Activated T-cell treated with anti-CD3 and anti-CD28 coated beads for 1 hour (primary cell): ENCODE measurements around the gene SMARCB1.
A peak's percentile ranks its signal among the peaks of the same experiment; 100 is the strongest.

Source experiments
- DNase-seq: peaks from one replicate; pipeline ENCODE4 v3.0.0-alpha.2; 2020; ENCODE audit warnings: low read depth

SMARCB1 gene

DNA sequence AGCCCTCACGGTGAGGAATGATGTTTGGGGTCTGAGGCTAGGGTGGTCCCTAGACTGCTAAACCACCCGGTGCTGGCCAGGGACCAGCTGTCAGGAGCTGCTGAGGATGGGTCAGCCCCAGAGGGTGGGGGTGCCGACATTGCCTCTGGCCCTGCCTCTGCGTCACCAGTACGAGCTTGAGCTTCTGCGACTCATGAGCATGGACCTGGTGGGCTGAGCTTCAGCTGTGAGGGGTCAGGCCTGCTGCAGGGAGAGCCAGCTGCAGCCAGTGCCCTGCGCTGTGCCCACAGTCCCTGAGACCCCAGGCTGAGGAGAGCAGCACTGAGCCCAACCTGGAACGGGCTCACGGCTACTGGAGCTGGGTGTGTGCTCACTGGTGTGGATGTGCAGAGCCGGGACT, 45.0 kb downstream of the SMARCB1 start:
- no peak for DNase-seq

GRCh38 chr22:23832226-23833016, 45.7 kb downstream of the SMARCB1 start:
- no peak for DNase-seq

DNA sequence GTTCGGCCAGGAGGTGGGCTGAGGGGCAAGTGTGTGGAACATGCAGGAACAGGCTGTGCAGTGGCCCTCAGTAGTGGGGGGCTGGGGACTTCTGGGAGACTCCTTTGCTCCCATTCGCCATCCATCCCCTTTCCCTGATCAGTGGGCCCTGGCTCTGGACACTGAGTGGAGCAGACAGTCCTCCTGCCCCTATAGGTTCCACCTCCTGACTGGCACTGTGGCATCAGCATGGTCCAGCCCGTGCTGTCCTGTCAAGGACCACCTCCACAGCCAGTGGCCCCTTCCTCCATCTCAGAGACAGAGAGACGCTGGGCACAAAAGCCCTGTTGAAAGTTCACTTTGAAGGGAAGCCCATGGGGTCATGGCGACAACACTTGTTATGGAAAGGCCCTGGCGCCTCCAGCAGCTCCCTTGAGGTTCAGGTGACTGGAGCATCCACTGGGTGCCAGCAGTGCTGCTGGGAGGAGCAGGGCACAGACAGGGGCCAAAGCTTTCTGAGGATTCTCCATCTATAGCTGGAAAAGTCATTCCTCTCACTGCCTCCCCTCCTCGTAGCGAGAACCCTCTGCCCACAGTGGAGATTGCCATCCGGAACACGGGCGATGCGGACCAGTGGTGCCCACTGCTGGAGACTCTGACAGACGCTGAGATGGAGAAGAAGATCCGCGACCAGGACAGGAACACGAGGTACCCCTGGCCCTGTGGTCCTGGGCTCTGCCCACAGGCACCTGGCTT, 46.4 kb downstream of the SMARCB1 start:
- no peak for DNase-seq

DNA sequence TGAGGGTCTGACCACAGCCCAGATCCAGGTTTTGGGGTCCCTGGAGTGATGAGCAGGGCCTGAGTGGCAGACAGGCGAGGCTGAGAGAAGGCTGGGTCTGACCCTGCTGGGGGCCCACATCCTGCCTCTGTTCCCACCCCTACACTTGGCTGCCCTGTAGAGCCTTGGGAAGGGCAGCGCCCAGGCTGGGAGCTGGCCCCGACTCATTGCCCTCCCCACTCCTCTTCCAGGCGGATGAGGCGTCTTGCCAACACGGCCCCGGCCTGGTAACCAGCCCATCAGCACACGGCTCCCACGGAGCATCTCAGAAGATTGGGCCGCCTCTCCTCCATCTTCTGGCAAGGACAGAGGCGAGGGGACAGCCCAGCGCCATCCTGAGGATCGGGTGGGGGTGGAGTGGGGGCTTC, 47.1 kb downstream of the SMARCB1 start:
- no peak for DNase-seq

DNA sequence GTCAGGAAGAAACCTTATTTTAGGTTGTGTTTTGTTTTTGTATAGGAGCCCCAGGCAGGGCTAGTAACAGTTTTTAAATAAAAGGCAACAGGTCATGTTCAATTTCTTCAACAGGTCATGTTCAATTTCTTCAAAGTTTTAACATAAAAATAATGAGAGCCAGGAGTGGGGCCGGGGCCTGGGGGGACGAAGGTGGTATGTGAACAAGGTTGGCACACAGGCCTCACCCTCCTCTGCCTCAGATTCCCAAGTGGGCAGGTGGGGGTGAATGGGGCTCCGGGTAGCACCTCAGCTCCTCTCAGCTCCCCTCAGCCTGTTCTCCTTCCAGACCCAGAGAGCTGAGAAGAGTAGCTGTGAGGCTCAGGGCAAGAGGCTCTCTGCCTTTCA, 47.6 kb downstream of the SMARCB1 start:
- DNase-seq: no peak

DNA sequence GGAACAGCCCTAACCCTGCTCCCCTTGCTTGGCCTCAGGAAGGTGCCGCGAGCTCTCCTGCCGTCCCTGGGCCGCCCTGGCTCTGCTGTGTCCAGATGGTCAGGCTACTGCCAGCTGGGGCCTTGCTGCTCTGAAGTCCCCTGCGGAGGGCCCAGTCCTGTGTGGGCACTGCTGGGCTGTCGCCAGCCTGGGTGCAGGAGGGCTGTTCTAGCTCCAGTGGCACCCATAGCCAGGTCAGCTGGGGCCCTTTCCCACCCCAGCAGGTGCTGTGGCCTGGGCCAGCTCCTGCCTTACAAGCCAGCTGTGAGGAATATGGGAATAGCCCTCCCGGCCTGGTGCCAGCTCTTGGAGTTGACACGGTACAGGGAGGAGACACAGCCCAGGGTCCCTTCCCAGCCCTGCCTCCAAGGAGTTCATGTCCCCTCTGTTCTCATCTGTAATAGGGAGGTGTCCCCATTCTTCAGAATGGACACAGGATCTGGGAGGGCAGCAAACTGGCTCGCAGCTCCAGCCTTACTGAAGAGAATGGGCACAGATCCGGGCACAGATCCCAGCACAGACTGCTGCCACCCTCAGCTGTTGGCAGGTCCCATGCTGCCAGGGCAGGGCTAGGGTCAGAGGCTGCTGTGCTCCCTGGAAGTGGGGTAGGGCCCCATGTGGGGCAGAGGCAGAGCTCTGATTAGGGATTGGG, 48.2 kb downstream of the SMARCB1 start:
- DNase-seq: no peak

GRCh38 chr22:23835484-23836144, 48.8 kb downstream of the SMARCB1 start:
- no peak for DNase-seq

GRCh38 chr22:23836281-23836680, 49.5 kb downstream of the SMARCB1 start:
- no peak for DNase-seq

GRCh38 chr22:23836692-23837495, 50.1 kb downstream of the SMARCB1 start:
- DNase-seq: no peak

DNA sequence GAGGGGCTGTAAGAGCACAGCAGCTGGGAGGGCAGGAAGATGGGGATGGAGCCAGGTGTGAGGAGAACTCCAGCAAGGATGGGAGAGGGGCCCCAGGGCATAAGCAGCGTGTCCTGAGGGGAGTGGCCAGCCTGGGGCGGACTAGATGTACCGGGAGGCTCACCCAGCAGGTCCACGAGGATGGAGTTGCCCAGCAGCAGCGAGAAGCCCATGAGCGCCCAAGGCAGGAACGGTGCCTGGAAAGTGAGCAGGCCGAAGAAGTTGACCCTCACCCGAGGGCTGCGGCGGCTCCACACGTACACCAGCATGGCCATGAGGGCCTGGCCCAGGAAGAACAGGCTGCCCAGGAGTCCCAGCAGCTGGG, 50.7 kb downstream of the SMARCB1 start:
- no peak for DNase-seq

DNA sequence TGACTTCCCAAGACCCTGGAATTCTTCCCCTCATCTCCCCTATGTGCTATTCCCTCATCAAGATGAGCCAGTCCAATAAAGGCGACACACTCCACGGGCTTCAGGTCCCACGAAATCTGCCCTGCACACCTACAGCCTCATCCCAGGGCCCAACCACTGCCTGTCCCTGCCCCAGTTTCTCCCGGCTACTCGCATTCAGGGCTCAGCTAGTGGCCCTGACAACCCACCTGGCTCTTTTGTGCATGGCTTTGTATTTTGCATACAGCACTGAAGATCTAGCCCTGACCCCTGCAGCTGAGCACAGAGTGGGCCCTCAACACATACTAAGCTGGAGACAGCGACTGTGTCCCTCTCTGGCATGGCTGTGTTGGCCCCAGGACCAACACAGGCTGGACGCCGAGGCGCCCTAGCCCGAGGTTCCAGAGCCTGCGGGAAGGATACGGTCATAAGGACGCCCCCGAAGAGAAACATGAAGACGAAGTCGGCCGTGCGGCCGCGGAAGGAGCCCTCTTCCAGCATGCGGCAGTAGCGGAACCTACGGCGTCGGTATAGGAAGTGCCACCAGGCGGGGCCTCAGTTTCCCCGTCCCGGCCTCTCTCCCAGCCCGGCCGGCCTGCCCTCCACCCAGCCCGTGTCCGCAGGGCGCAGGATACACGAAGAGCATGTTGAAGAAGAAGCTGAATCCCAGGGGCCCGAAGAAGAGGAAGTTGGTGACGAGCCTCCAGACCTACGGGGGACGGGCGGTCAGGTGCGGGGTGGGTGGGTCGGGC, 51.3 kb downstream of the SMARCB1 start:
- no peak for DNase-seq

DNA sequence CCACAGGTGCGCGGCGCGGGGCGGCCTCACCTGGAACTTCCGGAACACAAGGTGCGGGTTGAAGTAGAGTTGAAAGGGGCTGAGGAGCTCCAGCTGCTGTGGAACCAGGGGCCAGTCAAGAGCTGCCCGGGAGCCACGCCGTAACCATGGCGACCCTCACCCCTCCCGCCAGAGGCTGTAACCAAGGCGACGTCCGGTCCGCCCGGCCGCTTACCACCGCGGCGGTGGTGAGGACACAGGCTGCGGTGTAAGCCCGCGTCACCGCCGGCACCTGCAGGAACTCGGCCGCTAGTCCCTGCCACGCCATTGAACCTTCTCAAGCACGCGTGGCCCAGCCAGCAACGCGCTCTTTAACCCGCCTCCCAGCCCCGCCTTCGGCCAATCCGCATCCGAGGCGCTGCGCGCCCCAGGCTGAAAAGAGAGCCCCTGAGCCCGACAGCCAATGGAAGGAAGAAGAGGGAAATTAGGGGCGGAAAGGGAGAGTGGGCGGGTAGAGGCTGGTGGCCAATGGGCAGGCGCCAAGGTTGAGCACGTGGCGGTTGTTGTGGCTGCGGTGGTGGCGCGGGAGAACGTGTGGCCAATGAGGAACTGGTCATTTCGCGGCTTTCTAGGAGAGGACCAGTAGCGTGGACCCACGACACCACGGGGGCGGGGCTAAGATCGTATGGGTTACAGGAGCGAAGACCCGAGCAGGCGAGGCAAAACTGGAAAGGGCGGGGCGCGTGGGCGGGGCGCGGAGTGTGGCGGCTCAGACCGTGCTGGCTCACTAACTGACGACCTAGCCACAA, 52.1 kb downstream of the SMARCB1 start, which contains the start of gene DERL3:
DERL3 (minus strand) TSS at position 326 of the 788 bp plus-strand sequence; CDS start at position 307, 19 bp downstream.
- DNase-seq: peak; percentile 89

DNA sequence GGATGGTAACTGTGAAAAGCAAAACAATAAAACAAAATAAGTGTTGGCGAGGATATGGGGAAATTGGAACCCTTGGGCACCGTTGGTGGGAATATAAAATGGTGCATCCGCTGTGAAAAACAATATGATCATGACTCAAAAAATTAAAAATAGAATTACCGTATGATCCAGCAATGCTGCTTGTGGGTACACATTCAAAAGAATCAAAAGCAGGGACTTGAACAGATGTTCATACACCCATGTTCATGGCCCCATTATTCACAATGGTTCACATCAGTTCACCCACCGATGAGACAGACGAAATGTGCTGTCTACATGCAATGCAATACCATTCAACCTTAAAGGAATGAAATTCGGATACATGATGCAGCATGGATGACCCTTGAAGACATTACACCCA, 53.3 kb downstream of the SMARCB1 start:
- no peak for DNase-seq

GRCh38 chr22:23841292-23841691, 54.5 kb downstream of the SMARCB1 start:
- DNase-seq: no peak

DNA sequence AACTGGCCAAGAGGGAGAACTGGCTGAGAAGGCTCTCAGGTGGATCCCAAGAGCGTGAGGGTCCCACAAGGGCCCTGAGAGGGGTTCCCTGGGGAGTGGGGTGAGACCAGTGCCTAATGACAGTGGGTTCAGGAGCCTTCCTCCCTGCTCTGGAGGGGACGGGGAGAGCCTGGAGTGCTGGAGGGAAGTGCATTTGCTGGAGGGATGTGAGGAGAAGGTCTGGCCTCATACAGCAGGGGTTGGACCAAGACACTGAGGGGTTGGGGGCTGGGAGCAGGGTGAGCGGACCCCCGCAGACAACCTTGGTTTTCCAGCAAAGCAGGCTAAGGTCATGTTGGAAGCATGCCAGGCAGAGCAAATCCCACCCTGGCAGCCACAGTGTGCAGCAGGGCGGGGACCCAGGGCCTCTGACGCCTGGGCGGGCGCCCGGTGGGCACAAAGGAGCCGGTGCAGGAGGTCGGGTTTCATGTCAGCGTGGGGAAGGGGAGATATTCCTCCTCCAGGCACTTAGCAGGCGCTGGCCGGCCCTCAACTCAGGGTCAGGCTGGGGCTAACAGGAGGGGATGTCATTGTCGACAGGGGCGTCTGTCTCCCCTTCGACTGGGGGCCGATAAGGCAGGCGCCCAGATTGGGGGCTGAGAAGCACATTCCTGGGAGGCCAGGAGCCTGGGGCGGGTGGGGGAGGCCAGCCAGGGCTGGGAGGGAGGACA, 55.1 kb downstream of the SMARCB1 start:
- no peak for DNase-seq

GRCh38 chr22:23842599-23842998, 55.8 kb downstream of the SMARCB1 start:
- no peak for DNase-seq

DNA sequence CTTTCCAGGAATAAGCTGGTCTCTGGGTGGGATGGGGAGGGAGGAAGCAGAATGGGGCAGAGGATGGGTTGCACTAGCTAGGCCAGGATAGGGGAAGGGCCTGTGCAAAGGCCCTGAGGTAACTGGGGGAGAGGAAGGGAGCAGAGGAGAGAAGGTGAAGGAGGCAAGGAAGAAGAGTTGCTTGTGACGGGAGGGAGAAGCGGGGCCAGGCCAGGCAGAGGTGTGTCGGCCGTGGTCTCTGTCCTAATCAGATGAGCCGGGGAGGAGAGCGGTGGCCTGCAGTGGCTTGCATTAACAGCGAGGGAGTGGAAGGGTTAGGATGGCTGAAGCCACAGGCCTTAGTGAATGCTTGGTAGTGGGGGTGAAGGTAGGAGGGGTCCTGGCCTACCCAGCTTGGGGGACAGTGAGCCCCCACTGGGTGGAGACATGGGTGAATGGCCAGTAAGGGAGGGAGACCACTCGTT, 58.0 kb downstream of the SMARCB1 start:
- no peak for DNase-seq

- no peak for DNase-seq
Measured at GRCh38 chr22:23845265-23846080, 58.7 kb downstream of the SMARCB1 start.
